Progenitor cell of endocrine pancreas (in vitro differentiated cells): ENCODE measurements around the gene CHN1. TPM values are rescaled to one million over a fixed set of nuclear protein-coding genes. Genes with fewer than 3 reads are reported as not detected.
A peak's percentile ranks its signal among the peaks of the same experiment; 100 is the strongest.

Source experiments
- DNase-seq: peaks from one replicate; pipeline ENCODE4 v3.0.0; 2021; ENCODE audit warnings: low spot score; ENCODE audit not compliant: unreplicated experiment
- H3K27ac Mint-ChIP-seq: 2 replicates; pipeline ENCODE4 v1.8.0; 2021; ENCODE audit warnings: mild to moderate bottlenecking, moderate library complexity, mixed read lengths
- H3K27me3 Mint-ChIP-seq: 2 replicates; pipeline ENCODE4 v1.8.0; 2021; ENCODE audit warnings: mixed read lengths
- H3K36me3 Mint-ChIP-seq: 2 replicates; pipeline ENCODE4 v1.8.0; 2022; ENCODE audit warnings: mixed read lengths; ENCODE audit not compliant: insufficient read depth
- H3K4me1 Mint-ChIP-seq: 2 replicates; pipeline ENCODE4 v1.8.0; 2021; ENCODE audit warnings: low read depth, mixed read lengths
- H3K4me3 Mint-ChIP-seq: 2 replicates; pipeline ENCODE4 v1.8.0; 2021; ENCODE audit warnings: low read depth, mild to moderate bottlenecking, moderate library complexity, mixed read lengths
- H3K9me3 Mint-ChIP-seq: 2 replicates; pipeline ENCODE4 v1.8.0; 2021; ENCODE audit warnings: low read depth, mixed read lengths
- total RNA-seq: library from RNA; stranded (reverse); gene quantifications from 2 replicates; pipeline ENCODE4 v1.2.1, GENCODE V29; 2021
- TF ChIP-seq, protein P1 (sequence below): fragments of 200-600 bp; sonication (generic); IDR thresholded peaks from one replicate; pipeline ENCODE4 v1.5.0; 2021; ENCODE audit warnings: antibody characterized with exemption, mild to moderate bottlenecking; ENCODE audit not compliant: unreplicated experiment

The CHN1 gene
- total RNA-seq, 1 donor from 2014 or later = 50.3 TPM

DNA sequence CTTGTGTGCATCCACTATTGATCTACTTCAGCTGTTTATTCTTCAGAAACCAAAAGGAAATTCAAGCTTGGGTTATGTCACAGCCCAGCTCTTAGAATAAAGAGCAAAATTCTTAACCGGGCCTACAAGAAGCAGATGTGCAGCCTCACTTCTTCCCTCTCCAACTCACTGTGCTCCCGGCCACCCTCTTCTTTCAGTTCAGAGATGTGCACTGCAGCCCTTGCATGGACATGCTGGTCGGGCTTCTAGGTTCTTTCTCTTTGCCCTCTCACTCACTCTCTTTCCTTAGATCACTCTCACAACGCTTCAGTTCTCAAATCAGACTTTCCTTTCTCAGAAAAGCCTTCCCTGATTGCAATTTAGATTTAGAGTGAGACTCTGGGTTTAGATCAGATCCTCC is 104.1 kb downstream of the CHN1 start:
- Mint-ChIP-seq H3K4me3 (no peak overlapping the region), H3K27me3 (no peaks in the 10 kb centered on the region), H3K36me3 (peaks cover 4% of the 10 kb centered on the region), H3K27ac (no peak overlapping the region), H3K4me1 (peaks cover 5% of the 10 kb centered on the region), H3K9me3 (no peaks in the 10 kb centered on the region)
- DNase-seq = no peak
- TF ChIP-seq, protein P1, sequence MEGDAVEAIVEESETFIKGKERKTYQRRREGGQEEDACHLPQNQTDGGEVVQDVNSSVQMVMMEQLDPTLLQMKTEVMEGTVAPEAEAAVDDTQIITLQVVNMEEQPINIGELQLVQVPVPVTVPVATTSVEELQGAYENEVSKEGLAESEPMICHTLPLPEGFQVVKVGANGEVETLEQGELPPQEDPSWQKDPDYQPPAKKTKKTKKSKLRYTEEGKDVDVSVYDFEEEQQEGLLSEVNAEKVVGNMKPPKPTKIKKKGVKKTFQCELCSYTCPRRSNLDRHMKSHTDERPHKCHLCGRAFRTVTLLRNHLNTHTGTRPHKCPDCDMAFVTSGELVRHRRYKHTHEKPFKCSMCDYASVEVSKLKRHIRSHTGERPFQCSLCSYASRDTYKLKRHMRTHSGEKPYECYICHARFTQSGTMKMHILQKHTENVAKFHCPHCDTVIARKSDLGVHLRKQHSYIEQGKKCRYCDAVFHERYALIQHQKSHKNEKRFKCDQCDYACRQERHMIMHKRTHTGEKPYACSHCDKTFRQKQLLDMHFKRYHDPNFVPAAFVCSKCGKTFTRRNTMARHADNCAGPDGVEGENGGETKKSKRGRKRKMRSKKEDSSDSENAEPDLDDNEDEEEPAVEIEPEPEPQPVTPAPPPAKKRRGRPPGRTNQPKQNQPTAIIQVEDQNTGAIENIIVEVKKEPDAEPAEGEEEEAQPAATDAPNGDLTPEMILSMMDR = no peak

DNA sequence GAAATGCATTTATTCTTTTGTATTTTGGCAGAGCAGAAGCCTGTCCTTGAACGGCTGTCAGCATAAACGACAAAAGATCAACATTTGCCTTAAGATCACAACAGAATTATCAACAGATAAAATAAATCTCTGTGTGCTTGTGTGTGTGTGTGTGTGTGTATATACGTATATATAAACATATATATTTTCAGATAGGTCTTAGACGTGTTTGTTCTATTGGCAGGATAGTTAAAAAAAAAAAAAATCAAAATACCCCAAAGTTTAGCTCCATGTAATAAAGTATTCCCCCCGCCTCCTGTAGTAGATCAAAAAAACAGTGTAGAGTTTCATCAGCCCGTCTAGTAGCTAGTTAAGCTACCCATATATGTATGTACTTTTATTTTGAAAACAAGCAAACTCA is 107.9 kb downstream of the CHN1 start:
- DNase-seq = no peak
- H3K9me3 Mint-ChIP-seq = peaks cover 3% of the 10 kb centered on the region
- H3K4me1 Mint-ChIP-seq = peaks cover 4% of the 10 kb centered on the region
- H3K4me3 Mint-ChIP-seq = no peak overlapping the region
- peaks cover 13% of the 10 kb centered on the region for H3K36me3 Mint-ChIP-seq
- TF ChIP-seq, protein P1 = no peak
- peak overlapping the region; percentile 57 for H3K27ac Mint-ChIP-seq
- H3K27me3 Mint-ChIP-seq = no peaks in the 10 kb centered on the region

DNA sequence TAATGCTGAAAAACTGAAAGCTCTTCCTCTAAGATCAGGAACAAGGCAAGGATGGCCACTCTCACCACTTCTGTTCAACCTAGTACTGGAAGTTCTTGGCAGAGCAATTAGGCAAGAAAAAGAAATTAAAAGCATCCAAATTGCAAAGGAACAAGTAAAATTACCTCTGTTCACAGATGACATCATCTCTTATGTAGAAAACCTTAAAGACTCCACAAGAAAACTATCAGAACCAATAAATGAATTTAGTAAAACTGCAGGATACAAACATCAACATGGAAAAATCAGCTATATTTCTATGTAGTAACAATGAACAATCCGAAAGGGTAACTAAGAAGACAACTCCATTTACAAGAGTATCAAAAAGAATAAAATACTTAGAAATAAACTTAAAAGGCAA is 112.2 kb downstream of the CHN1 start:
- TF ChIP-seq, protein P1 = no peak
- Mint-ChIP-seq H3K4me1 (no peaks in the 10 kb centered on the region), H3K27me3 (no peaks in the 10 kb centered on the region), H3K4me3 (no peak overlapping the region), H3K9me3 (peaks cover 3% of the 10 kb centered on the region), H3K36me3 (peaks cover 15% of the 10 kb centered on the region), H3K27ac (no peak overlapping the region)
- DNase-seq = no peak

DNA sequence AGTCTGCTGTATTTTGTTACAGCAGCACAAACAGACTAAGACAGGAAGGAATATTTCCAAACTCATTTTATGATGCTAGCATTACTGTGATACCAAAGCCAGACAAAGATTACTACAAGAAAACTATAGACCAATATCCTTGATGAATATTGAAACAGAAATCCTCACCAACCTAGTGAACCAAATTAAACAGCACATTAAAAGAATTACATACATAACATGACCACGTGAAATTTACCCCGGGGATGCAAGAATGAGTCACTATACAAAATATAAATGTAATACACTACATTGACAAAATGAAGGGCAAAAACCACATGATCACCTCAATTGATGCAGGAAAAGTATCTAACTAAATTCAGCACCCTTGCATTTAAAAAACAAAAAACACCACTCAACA is 112.6 kb downstream of the CHN1 start:
- Mint-ChIP-seq H3K9me3 (peaks cover 3% of the 10 kb centered on the region), H3K4me1 (no peaks in the 10 kb centered on the region), H3K4me3 (no peak overlapping the region), H3K27ac (no peak overlapping the region), H3K27me3 (no peaks in the 10 kb centered on the region), H3K36me3 (peaks cover 15% of the 10 kb centered on the region)
- TF ChIP-seq, protein P1 = no peak
- DNase-seq = no peak

DNA sequence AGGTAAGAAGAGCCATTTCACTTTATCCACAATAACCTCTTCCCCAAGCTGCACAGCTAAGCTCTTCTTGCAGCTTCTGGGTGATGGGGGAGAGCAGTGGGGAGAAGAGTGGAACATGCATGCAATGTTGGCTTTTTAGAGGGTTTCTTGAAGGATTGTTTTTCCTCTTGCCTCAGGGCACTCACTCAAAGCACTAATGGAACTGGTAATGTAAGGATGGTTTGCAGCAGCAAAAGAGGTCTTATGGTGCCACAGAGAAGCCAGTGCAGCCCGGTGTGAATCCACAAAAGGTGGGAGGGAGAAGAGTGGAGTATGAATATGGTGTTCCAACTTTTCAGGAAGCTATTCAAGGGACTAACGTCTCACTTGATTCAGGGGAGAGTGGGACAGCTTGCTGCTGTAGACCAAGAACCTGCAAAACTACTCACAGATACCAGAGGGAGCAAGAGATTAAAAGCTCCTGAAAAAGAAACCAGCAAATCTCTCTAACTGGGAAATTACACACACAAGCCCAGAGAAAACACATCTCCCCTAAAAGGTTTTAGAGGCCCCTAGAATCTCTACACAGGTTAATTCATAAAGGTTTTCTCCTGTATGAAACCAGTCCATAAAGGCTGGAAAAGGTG is 116.4 kb downstream of the CHN1 start:
- no peak overlapping the region for H3K4me3 Mint-ChIP-seq
- peaks cover 12% of the 10 kb centered on the region for H3K36me3 Mint-ChIP-seq
- no peaks in the 10 kb centered on the region for H3K27me3 Mint-ChIP-seq
- H3K27ac Mint-ChIP-seq = peak overlapping the region; percentile 18
- TF ChIP-seq, protein P1 = no peak
- H3K9me3 Mint-ChIP-seq = peaks cover under 1% of the 10 kb centered on the region
- no peaks in the 10 kb centered on the region for H3K4me1 Mint-ChIP-seq
- DNase-seq = no peak
